T-cell (primary cell): ENCODE measurements around the gene A2M. TPM values are rescaled to one million over a fixed set of nuclear protein-coding genes. Genes with fewer than 3 reads are reported as not detected.
A peak's percentile ranks its signal among the peaks of the same experiment; 100 is the strongest.

Experiments
- ATAC-seq, 4 experiments: fragments of 200-7000 bp in 3 of 4; fragments of 150-1000 bp in 1 of 4; cut with Tn5 transposase; replicated peaks in 1 of 4; 1 replicate in 3 of 4; 2 replicates in 1 of 4; pipeline ENCODE4 v1.10.0; 2021; ENCODE audit warnings: moderate library complexity in 3 of 4, mild to moderate bottlenecking in 2 of 4, moderate number of reproducible peaks in 1 of 4
- CTCF ChIA-PET, 2 donors: fragments of 300-600 bp; sonication (Branson Sonifier 250); formaldehyde crosslinking; loops; one replicate each; lab custom pipeline; 2022; ENCODE audit warnings: antibody characterized with exemption in 2 of 2; lab: Charles Lee
- POLR2A ChIA-PET, 2 donors: fragments of 300-600 bp; sonication (Branson Sonifier 250); formaldehyde crosslinking; loops; one replicate each; lab custom pipeline; 2022; ENCODE audit warnings: antibody characterized with exemption in 2 of 2; lab: Charles Lee
- DNase-seq, 35 experiments: peaks; one replicate each; pipeline versions ENCODE4 v3.0.0 to v3.0.0-alpha.2; 2013 to 2023
- H3K27ac ChIP-seq: one replicate; pipeline ENCODE4 v1.5.1; 2013; ENCODE audit warnings: low read length
- H3K27me3 ChIP-seq, 2 experiments: replicated peaks in 1 of 2; 1 replicate in 1 of 2; 2 replicates in 1 of 2; pipeline versions ENCODE4 v1.6.1 to v1.7.0; 2013; ENCODE audit warnings: low read length in 1 of 2, mixed read lengths in 1 of 2; ENCODE audit not compliant: control insufficient read depth in 2 of 2, insufficient read depth in 2 of 2; ENCODE audit errors: extremely low read depth in 1 of 2
- H3K36me3 ChIP-seq, 2 donors: 1 replicate in 1 of 2; 2 replicates in 1 of 2; pipeline versions ENCODE4 v1.6.1 to v1.7.0; 2013; ENCODE audit warnings: low read length in 1 of 2; ENCODE audit not compliant: control insufficient read depth in 2 of 2, insufficient read depth in 1 of 2; ENCODE audit errors: extremely low read depth in 1 of 2
- H3K4me1 ChIP-seq, 2 experiments: 1 replicate in 1 of 2; 2 replicates in 1 of 2; pipeline versions ENCODE4 v1.6.1 to v1.7.0; 2013; ENCODE audit warnings: low read length in 2 of 2, mixed read lengths in 1 of 2; ENCODE audit not compliant: insufficient read depth in 2 of 2, control insufficient read depth in 1 of 2; ENCODE audit errors: extremely low read depth in 1 of 2
- H3K4me3 ChIP-seq, 2 donors: 1 replicate in 1 of 2; 2 replicates in 1 of 2; pipeline versions ENCODE4 v1.5.1 to v1.7.0; 2013; ENCODE audit warnings: mild to moderate bottlenecking in 2 of 2, low read length in 1 of 2, moderate library complexity in 1 of 2; ENCODE audit not compliant: control insufficient read depth in 1 of 2; ENCODE audit errors: extremely low read depth in 1 of 2
- H3K9me3 ChIP-seq: 2 replicates; pipeline ENCODE4 v1.7.0; 2013
- H3K27ac Mint-ChIP-seq, 2 donors: one replicate each; pipeline ENCODE4 v1.8.0; 2020 to 2021; ENCODE audit warnings: mild to moderate bottlenecking in 2 of 2, mixed read lengths in 2 of 2
- H3K27me3 Mint-ChIP-seq, 2 donors: one replicate each; pipeline ENCODE4 v1.8.0; 2021 to 2022; ENCODE audit warnings: mixed read lengths in 2 of 2
- H3K36me3 Mint-ChIP-seq: one replicate; pipeline ENCODE4 v1.8.0; 2021; ENCODE audit warnings: mixed read lengths
- H3K4me1 Mint-ChIP-seq, 3 donors: one replicate each; pipeline ENCODE4 v1.8.0; 2020 to 2022; ENCODE audit warnings: mixed read lengths in 3 of 3, mild to moderate bottlenecking in 1 of 3
- H3K4me3 Mint-ChIP-seq, 3 donors: one replicate each; pipeline ENCODE4 v1.8.0; 2020 to 2022; ENCODE audit warnings: mild to moderate bottlenecking in 3 of 3, mixed read lengths in 3 of 3, moderate library complexity in 3 of 3
- H3K9me3 Mint-ChIP-seq, 3 donors: one replicate each; pipeline ENCODE4 v1.8.0; 2020 to 2022; ENCODE audit warnings: mixed read lengths in 3 of 3
- WGBS: methylation state at CpG from one replicate; pipeline ENCODE4 v1.1.5; 2013; ENCODE audit warnings: missing lambda C conversion rate; ENCODE audit not compliant: insufficient coverage; 5-methylcytosine and 5-hydroxymethylcytosine counted together
- total RNA-seq, 35 experiments: library from RNA in 6 of 35; stranded (reverse) in 6 of 35; fragments of 120-200 nt in 1 of 35; gene quantifications; one replicate each; pipeline versions ENCODE4 v1.2.1 to v1.2.4 and lab custom pipeline; 2013 to 2026

A2M gene
- total RNA-seq, 5 donors from 2014 or later (not counting 1 experiment from before 2014, with no cell fraction given) = 3.9 to 6.5 (median 4.9) TPM; not detected in 2

DNA sequence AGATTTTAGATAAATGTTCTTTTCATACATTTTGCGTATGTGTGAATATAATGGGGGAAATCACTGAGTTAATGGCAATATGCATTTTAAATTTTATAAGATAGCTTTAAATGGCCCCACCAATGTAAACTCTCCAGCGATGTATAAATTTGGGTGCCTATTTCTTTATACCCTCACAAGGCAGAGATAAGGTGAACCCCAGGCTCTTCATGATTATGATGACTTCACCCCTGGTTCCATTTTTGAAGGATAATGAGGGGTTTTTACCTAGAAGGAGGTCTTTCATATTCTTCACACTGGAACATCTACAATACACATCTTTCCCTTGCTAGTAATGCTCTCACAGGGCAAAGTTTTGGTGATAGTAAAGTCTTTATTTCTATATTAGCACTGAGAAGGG lies 91.2 kb downstream of the A2M start:
- H3K27ac ChIP-seq = peak overlapping the region; percentile 95
- Mint-ChIP-seq H3K9me3 (peaks cover 3 to 18% (median 5%) of the 10 kb centered on the region in 3 donors), H3K36me3 (peaks cover 30% of the 10 kb centered on the region), H3K27me3 (no peaks in the 10 kb centered on the region), H3K4me1 (peaks cover 32 to 38% (median 37%) of the 10 kb centered on the region in 3 donors), H3K27ac (no peak overlapping the region), H3K4me3 (no peak overlapping the region)
- peaks cover 0 to 3% of the 10 kb centered on the region in 2 donors for H3K36me3 ChIP-seq
- POLR2A ChIA-PET = interaction anchor here (0.6 to 1.0 kb wide), 3 partner anchors 12 to 425 kb away, joined by 3 to 8 read pairs (median 3); partner anchors contain the start of gene M6PR (in 1 of the 2)
- CTCF ChIA-PET = interaction anchor here in 1 of 2 donors (0.7 to 2.5 kb wide), 4 partner anchors 13 to 74 kb away, joined by 3 to 19 read pairs (median 4); partner anchors contain the start of gene M6PR
- no peak for DNase-seq
- no peaks in the 10 kb centered on the region for H3K27me3 ChIP-seq
- WGBS = no CpG with 5 or more reads among the region's 2 CpGs
- peaks cover 45 to 71% of the 10 kb centered on the region in 2 experiments for H3K4me1 ChIP-seq
- no peaks in the 10 kb centered on the region for H3K9me3 ChIP-seq
- peak in 1 of 4 experiments; percentile 2 for ATAC-seq
- H3K4me3 ChIP-seq = peak overlapping the region in 1 of 2 donors; percentile 15

DNA sequence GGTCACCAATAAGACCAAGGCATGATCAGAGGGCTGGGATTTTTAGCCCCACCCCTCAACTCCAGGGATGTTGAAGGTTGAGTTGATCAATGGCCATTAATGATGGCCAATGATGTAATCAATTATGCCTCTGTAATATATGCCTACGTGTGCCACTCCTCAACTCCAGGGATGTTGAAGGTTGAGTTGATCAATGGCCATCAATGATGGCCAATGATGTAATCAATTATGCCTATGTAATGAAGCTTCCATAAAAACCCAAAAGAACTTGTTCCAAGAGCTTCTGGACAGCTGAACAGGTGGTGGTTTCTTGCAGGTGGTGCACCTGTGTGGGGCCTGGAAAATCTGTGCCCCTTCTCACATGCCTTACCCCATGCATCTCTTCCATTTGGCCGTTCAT lies 93.1 kb downstream of the A2M start:
- Mint-ChIP-seq H3K27me3 (no peaks in the 10 kb centered on the region), H3K36me3 (peaks cover 30% of the 10 kb centered on the region), H3K27ac (peak overlapping the region in 1 of 2 donors; percentile 87), H3K9me3 (peaks cover 2 to 36% (median 3%) of the 10 kb centered on the region in 3 donors), H3K4me1 (peaks cover 25 to 27% (median 26%) of the 10 kb centered on the region in 3 donors), H3K4me3 (no peak overlapping the region)
- CTCF ChIA-PET = interaction anchor here in 1 of 2 donors (0.6 to 1.0 kb wide), 2 partner anchors 73 to 751 kb away, joined by 3 read pairs; partner anchors contain the start of gene M6PR
- 100% methylated on average over 1 of the region's 2 CpGs for WGBS
- peak overlapping the region; percentile 95 for H3K27ac ChIP-seq
- H3K4me1 ChIP-seq = peaks cover 43 to 52% of the 10 kb centered on the region in 2 experiments
- POLR2A ChIA-PET = no interaction called here
- H3K9me3 ChIP-seq = no peaks in the 10 kb centered on the region
- H3K4me3 ChIP-seq = no peak overlapping the region
- DNase-seq = no peak
- ATAC-seq = no peak
- H3K36me3 ChIP-seq = peaks cover 0 to 3% of the 10 kb centered on the region in 2 donors
- no peaks in the 10 kb centered on the region for H3K27me3 ChIP-seq

Other genes starting within 250 kb of the A2M start
- 10 to 100 TPM; 38.6 to 54.6 (median 42.9) TPM for gene PHC1, start 201.4 kb downstream of the A2M start, total RNA-seq
- 100 to 1,000 TPM; 162 to 189 (median 187) TPM for gene M6PR, start 166.3 kb downstream of the A2M start, total RNA-seq
- gene KLRG1, start 126.4 kb downstream of the A2M start, total RNA-seq = 10 to 100 TPM; 11.9 to 80.4 (median 28.0) TPM
- gene PZP, start 92.5 kb upstream of the A2M start, total RNA-seq = not detected